HG02938 (cell line): ENCODE data around the gene PPEF1.
"Not testable (repeated sequence)": the region's sequence is repeated elsewhere in the genome, so short reads cannot be mapped to it uniquely, and the experiment has no call there.

Experiments used
- ATAC-seq: cut with Tn5 transposase; IDR thresholded peaks from one replicate; pipeline ENCODE4 v1.9.1; 2021; ENCODE audit warnings: mild to moderate bottlenecking, moderate library complexity; ENCODE audit not compliant: unreplicated experiment

Gene PPEF1

GRCh38 chrX:18701621-18702361 lies 5.7 kb upstream of the PPEF1 start:
- ATAC-seq: no peak

- no peak for ATAC-seq
These were observed 4.9 kb upstream of the PPEF1 start for GRCh38 chrX:18702362-18703195.

GRCh38 chrX:18709833-18710232 lies 2.4 kb downstream of the PPEF1 start:
- ATAC-seq: no peak

- no peak for ATAC-seq
These were observed 7.5 kb downstream of the PPEF1 start for GRCh38 chrX:18714910-18715309.

- ATAC-seq: no peak
These were observed 12.4 kb downstream of the PPEF1 start for GRCh38 chrX:18719852-18720251.

GRCh38 chrX:18721683-18722499 lies 14.4 kb downstream of the PPEF1 start:
- ATAC-seq: no peak

GRCh38 chrX:18722500-18723071 lies 15.1 kb downstream of the PPEF1 start:
- ATAC-seq: no peak

- no peak for ATAC-seq
These were observed 18.0 kb downstream of the PPEF1 start for GRCh38 chrX:18725310-18725943.

GRCh38 chrX:18733287-18733686 lies 25.8 kb downstream of the PPEF1 start:
- ATAC-seq: no peak

GRCh38 chrX:18739609-18740008 lies 32.2 kb downstream of the PPEF1 start:
- not testable (repeated sequence) for ATAC-seq

GRCh38 chrX:18748499-18748898 lies 41.1 kb downstream of the PPEF1 start:
- ATAC-seq: no peak

- ATAC-seq: no peak
These were observed 46.2 kb downstream of the PPEF1 start for GRCh38 chrX:18753631-18754030.

GRCh38 chrX:18755651-18756050 lies 48.2 kb downstream of the PPEF1 start:
- no peak for ATAC-seq

GRCh38 chrX:18757956-18758932 lies 50.8 kb downstream of the PPEF1 start:
- ATAC-seq: no peak

GRCh38 chrX:18761750-18762149 lies 54.3 kb downstream of the PPEF1 start:
- no peak for ATAC-seq

- not testable (repeated sequence) for ATAC-seq
These were observed 55.7 kb downstream of the PPEF1 start for GRCh38 chrX:18763106-18763505.

GRCh38 chrX:18769364-18769763 lies 61.9 kb downstream of the PPEF1 start:
- ATAC-seq: no peak

- ATAC-seq: no peak
These were observed 62.5 kb downstream of the PPEF1 start for GRCh38 chrX:18769812-18770573.

- ATAC-seq: no peak
These were observed 82.5 kb downstream of the PPEF1 start for GRCh38 chrX:18789916-18790315.
